GM12891 (cell line): ENCODE measurements around the gene KASH5.
"Not testable (repeated sequence)": the region's sequence is repeated elsewhere in the genome, so short reads cannot be mapped to it uniquely, and the experiment has no call there.

Experiments
- DNase-seq: peaks from one replicate; pipeline ENCODE4 v3.0.0; 2011; ENCODE audit warnings: low spot score; ENCODE audit not compliant: insufficient read length
- FAIRE-seq: peaks from 2 replicates; lab custom pipeline; 2011; peaks lifted over from hg19 to GRCh38; lab: Jason Lieb, UNC
- PAX5 ChIP-seq: IDR thresholded peaks from 2 replicates; pipeline ENCODE4 v1.6.1; 2011; ENCODE audit warnings: low read length, moderate library complexity, mild to moderate bottlenecking; ENCODE audit not compliant: insufficient read depth, severe bottlenecking
- POLR2A ChIP-seq: IDR thresholded peaks from 2 replicates; pipeline ENCODE4 v1.6.1; 2011; ENCODE audit warnings: low read depth, low read length, control low read depth
- POLR2AphosphoS5 ChIP-seq: IDR thresholded peaks from 2 replicates; pipeline ENCODE4 v1.6.1; 2011; ENCODE audit warnings: low read depth, low read length, control low read depth
- POU2F2 ChIP-seq: IDR thresholded peaks from 2 replicates; pipeline ENCODE4 v1.6.1; 2011; ENCODE audit warnings: low read depth, mild to moderate bottlenecking, control low read depth, low read length, moderate library complexity
- SPI1 ChIP-seq: IDR thresholded peaks from 2 replicates; pipeline ENCODE4 v1.6.1; 2011; ENCODE audit warnings: low read depth, low read length, control low read depth
- TAF1 ChIP-seq: IDR thresholded peaks from 2 replicates; pipeline ENCODE4 v1.6.1; 2011; ENCODE audit warnings: low read depth, low read length, control low read depth

The KASH5 gene

DNA sequence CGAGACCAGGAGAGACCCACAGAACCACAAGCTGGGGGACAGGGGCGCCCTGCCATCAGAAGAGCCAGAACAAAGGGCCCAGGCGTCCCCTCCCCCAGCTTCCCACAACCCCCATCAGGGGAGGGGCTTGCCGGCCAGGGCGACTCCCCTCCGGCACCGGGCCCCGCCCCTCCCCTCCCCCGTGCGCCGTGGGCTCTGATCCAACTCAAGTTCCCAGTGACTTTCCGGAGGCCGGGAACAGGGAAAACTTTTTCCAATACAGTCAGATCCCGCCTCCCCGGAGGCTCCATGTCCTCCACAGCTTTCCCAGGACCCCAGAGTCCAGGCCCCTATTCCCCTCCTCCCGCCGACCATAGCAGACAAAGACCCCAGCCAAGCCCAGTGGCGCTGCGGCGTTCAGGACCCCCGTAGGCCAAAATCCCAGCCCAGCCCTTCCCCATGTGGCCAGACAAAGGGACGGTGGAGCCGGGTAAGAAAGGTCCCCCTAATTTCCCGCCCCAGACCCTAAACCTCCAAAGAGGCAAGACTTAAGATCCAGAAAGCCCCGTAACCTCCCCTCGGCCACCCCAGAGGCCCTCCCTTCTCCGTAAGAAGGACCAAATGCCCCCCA, 26.5 kb upstream of the KASH5 start:
- DNase-seq (no peak), FAIRE-seq (no peak)
- no peak for TF ChIP-seq TAF1
- TF ChIP-seq PAX5: no peak
- TF ChIP-seq POLR2A: no peak

DNA sequence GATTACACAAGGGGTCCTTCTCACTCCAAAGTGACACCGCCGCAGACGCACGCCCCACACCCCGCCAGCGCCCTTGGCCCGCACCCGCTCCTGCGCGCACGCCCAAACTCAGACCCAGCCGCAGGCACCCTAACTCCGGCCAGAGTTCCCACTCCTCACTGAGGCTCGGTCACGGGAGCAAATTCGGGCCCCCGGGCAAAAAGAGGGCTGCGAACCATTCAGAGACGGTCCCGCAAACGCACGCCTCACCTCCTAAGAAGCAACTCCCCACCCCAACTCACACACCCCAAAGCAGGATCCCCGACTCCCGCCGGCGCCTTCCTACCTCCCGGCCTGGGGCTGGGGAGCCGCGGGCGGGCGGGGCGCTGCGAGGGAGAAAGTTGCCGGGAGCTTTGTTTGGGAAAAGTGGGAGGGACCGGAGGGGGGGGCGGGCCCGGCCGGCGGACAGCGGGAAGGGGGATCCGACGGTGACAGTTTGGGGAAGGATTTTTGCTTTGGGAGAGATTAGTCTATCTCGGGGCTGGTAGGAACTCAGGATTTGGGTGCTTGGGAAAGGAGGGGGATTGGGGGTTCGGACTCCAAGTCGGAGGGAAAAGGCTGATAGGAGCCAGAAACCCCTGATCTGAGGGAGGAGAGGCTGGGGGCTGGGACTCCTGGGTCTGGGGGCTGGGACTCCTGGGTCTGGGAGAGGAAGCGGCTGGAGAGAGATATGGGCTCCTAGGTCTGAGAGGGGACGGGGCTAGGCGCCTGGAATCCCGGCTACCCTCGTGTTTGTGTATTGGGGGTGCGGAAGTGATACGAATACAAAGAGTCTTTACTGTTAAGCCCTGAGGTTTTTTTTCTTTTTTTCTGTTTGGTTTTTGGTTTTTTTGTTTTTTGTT, 25.8 kb upstream of the KASH5 start, which contains the start of gene TEAD2:
TSS of gene TEAD2 (minus strand) at position 369 of the 881 bp plus-strand sequence. CDS start 2,341 bp downstream, outside the sequence.
- no peak for TF ChIP-seq POLR2AphosphoS5
- TF ChIP-seq PAX5: no peak
- TF ChIP-seq POU2F2: no peak
- TF ChIP-seq SPI1: no peak
- TF ChIP-seq TAF1: no peak
- TF ChIP-seq POLR2A: no peak
- no peak for FAIRE-seq
- DNase-seq: no peak

DNA sequence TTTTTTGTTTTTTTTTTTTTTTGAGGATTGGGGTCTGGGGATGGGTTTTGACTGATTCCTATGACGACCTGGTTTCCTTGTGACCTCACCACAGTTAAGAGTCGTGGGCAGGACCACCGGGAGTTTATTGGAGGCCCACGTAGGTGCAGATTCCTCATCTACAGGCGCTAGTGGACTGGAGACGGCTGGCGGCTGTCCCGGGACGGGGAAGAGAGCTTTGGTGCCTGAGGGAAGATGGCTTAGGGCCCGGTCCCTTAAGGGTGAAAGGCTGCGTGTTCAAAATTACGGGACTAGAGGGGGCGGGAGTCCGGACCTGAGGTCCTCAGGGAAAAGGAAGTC, 25.2 kb upstream of the KASH5 start:
- TF ChIP-seq POLR2AphosphoS5: no peak
- no peak for TF ChIP-seq POU2F2
- FAIRE-seq (no peak), DNase-seq (no peak)

DNA sequence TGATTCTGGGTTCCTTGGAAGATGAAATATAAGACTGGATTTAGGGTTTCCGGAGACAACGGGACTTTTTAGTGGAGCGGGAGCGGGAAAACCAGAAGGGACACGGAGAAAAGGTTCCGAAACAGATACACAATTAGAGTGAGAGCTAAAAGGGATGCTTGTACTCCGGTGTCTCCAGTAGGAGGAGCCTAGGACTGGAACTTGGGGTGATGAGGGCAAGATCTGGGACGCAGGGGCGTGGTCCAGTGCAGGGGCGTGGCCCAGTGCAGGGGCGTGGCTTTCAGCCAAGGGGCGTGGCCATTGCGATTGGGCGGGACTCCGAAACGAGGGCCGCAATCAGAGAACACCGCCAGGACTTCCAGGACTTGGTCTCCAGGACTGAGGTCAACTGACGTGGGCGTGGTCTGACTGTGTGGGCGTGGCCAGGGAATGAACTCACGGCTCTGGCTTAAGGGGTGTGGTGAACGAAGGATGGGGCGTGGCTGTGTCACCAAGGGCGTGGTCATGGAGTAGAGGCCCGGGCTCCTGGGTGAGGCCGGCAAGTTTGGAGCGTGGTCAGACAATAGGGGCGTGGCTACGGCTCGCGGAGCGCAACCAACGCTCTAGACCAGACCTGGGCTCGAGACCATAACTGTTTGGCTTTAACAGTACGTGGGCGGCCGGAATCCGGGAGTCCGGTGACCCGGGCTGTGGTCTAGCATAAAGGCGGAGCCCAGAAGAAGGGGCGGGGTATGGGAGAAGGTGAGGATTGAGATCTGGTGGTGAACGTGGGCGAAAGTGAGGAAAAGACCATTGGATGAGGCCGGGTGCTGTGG, 24.6 kb upstream of the KASH5 start, which contains the start of gene DKKL1:
TSS of gene DKKL1 (plus strand) at position 610 of the 815 bp plus-strand sequence. CDS start at position 732, 122 bp downstream.
- TF ChIP-seq SPI1: no peak
- TF ChIP-seq TAF1: no peak
- TF ChIP-seq POLR2AphosphoS5: no peak
- no peak for TF ChIP-seq PAX5
- TF ChIP-seq POU2F2: no peak
- no peak for TF ChIP-seq POLR2A
- DNase-seq (peak; percentile 75), FAIRE-seq (peak; percentile 84)

DNA sequence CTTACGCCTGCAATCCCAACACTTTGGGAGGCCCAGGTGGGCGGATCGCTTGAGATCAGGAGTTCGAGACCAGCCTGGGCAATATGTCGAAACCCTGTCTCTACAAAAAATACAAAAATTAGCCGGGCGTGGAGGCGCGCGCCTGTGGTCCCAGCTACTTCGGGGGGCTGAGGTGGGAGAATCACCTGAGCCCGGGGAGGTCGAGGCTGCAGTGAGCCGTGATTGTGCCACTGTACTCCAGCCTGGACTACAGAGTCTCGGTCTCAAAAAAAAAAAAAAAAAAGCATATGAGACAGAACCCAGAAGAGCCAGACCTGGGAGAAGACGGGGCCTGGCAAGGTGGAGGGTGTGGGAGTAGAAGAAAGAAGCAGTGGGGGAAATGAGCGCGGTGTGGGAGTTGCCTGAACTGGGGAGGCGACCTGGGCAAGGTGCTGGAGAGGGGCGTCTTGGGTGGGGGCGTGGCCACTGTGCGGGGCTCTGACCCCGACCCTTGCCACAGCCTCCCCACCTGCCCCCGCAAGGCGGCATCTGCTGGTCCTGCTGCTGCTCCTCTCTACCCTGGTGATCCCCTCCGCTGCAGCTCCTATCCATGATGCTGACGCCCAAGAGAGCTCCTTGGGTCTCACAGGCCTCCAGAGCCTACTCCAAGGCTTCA, 23.8 kb upstream of the KASH5 start:
- no peak for TF ChIP-seq POU2F2
- no peak for TF ChIP-seq POLR2AphosphoS5
- TF ChIP-seq POLR2A: no peak
- TF ChIP-seq TAF1: no peak
- no peak for TF ChIP-seq SPI1
- no peak for TF ChIP-seq PAX5
- no peak for FAIRE-seq
- DNase-seq: no peak

DNA sequence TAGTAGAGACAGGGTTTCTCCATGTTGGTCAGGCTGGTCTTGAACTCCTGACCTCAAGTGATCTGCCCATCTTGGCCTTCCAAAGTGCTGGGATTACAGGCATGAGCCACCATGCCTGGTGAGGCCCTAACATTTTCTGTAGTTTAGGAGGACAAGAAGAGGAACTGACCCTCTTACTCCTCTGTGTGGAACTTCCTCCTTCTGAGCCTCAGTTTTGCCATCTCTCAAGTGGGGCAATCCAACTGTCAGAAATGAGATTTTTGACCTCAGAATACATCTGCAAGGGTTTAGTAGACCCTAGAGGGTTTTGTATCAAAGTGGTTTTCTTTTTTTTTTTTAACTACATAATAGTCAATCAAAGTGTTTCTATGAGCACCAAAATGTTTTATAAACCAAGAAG, 21.9 kb upstream of the KASH5 start:
- no peak for FAIRE-seq
- TF ChIP-seq PAX5 (no peak), POU2F2 (no peak), TAF1 (no peak), SPI1 (peak; percentile 69)
- no peak for DNase-seq

DNA sequence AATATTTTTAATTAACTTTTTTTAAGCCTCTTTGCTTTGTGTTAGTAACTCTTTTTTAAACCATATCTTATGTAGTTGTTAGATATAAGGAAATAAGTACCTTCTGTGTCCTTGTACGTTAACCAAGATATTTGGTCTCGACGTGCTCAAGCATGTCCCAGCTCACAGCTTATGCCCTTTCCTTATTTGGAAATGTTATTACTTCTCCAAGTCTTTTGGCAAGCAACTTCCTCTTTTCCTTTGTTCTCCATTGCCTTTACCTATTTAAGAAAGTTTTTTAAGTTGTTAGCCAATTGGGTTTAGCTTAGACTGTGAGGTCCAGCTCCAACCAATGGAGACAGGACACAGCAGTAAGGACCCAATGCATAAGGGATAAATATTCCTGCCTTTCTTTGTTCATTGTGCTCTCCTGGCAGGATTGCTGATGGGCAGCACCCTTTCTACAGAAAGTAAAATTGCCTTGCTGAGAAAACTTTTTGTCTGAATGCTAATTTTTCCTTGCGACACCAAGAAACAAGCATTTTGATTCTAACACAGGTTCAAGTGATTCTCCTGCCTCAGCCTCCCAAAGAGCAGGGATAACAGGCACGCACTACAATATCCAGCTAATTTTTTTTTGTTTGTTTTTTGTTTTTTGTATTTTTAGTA, 19.2 kb upstream of the KASH5 start:
- DNase-seq (no peak), FAIRE-seq (no peak)
- no peak for TF ChIP-seq POLR2A
- TF ChIP-seq POLR2AphosphoS5: no peak
- TF ChIP-seq TAF1: no peak
- TF ChIP-seq SPI1: no peak
- no peak for TF ChIP-seq PAX5
- TF ChIP-seq POU2F2: no peak

DNA sequence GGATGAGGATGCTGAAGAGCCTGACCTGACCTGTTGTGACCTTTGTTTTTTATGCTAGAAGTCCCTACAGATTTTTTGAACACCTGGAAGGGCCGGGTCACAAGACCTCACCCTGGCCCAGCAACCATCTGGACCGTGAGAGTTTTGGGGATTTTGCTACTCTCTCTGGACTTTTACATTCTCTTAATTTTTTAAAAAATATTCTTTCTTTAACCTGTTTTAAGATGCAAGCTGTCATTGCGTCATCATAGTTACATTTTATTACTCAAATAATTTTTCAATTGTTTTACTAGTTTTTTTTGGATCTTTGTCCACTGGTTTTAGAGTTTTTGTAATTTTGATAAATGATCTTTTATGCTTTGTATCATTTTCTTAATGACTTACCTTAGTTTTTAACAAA, 16.9 kb upstream of the KASH5 start:
- DNase-seq (no peak), FAIRE-seq (no peak)
- TF ChIP-seq POU2F2 (no peak), SPI1 (no peak), POLR2AphosphoS5 (no peak), POLR2A (no peak), PAX5 (no peak), TAF1 (no peak)

DNA sequence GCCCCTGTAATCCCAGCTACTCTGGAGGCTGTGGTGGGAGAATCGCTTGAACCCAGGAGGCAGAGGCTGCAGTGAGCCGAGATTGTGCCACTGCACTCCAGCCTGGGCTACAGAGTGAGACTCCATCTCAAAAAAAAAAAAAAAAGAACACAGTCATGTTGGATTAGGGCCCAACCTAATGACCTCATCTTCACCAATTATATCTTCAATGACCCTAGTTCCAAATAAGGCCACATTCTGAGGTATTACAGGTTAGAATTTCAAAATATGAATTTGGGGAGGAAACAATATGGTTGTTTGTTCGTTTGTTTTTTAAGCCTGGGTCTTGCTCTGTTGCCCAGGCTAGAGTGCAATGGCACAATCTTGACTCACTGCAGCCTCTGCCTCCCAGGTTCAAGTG, 14.9 kb upstream of the KASH5 start:
- not testable (repeated sequence) for DNase-seq, FAIRE-seq
